ENCODE results near the gene FAM171A2. TPM values are rescaled to one million over a fixed set of nuclear protein-coding genes. Genes with fewer than 3 reads are reported as not detected.
A peak's percentile ranks its signal among the peaks of the same experiment; 100 is the strongest.

The FAM171A2 gene
- total RNA-seq, 1 experiment from 2014 or later: 27.5 TPM

- Histone ChIP-seq H2AFZ (ENCODE audit: low read length) (no peak overlapping the region), H3T11ph (ENCODE audit: low read length) (no peak overlapping the region), H2BK5ac (ENCODE audit: insufficient read length, low read length) (no peak overlapping the region), H3K4me2 (ENCODE audit: insufficient read depth, insufficient read length, low read length) (no peak overlapping the region), H3K23ac (ENCODE audit: insufficient read length, low read depth, low read length) (no peak overlapping the region), H4K8ac (replicated peaks; ENCODE audit: insufficient read length, low read depth, low read length) (no peak overlapping the region), H3K4ac (ENCODE audit: low read depth, low read length) (no peak overlapping the region), H3K23me2 (ENCODE audit: insufficient read length, low read depth, low read length, poor library complexity, severe bottlenecking) (peaks cover 13% of the 10 kb centered on the region), H2BK12ac (ENCODE audit: insufficient read length, low read depth, low read length) (no peak overlapping the region), H3K4me1 (ENCODE audit: insufficient read depth, low read length) (no peaks in the 10 kb centered on the region; the same call in 1 of the 2 replicates), H4K20me1 (ENCODE audit: control insufficient read depth, insufficient read depth, insufficient read length) (no peaks in the 10 kb centered on the region), H2BK120ac (ENCODE audit: low read depth, low read length, poor library complexity, severe bottlenecking) (no peak overlapping the region), H3K79me1 (ENCODE audit: insufficient read depth, low read depth, low read length, poor library complexity, severe bottlenecking) (no peaks in the 10 kb centered on the region), H3K9ac (ENCODE audit: extremely low read depth, insufficient read length, low read length) (no peak overlapping the region), H2BK15ac (ENCODE audit: low read depth, low read length) (no peak overlapping the region), H3K27ac (ENCODE audit: insufficient read length, low read depth, low read length) (no peak overlapping the region), H3K14ac (ENCODE audit: insufficient read depth, low read length) (no peak overlapping the region), H3K56ac (ENCODE audit: insufficient read length, low read depth, low read length) (no peak overlapping the region), H4K91ac (ENCODE audit: insufficient read length, low read depth, low read length) (no peak overlapping the region), H3K9me3 (ENCODE audit: control insufficient read depth, low read depth, low read length) (no peaks in the 10 kb centered on the region), H3K18ac (ENCODE audit: insufficient read length, low read depth, low read length) (peak overlapping the region; percentile 11), H2BK20ac (ENCODE audit: low read depth, low read length, poor library complexity, severe bottlenecking) (no peak overlapping the region), H3K79me2 (ENCODE audit: insufficient read depth, low read length) (no peaks in the 10 kb centered on the region), H3K27me3 (ENCODE audit: insufficient read depth, low read length) (peaks cover 14% of the 10 kb centered on the region; the same call in 1 of the 2 replicates), H4K5ac (ENCODE audit: insufficient read length, low read depth, low read length) (no peak overlapping the region), H2AK5ac (ENCODE audit: insufficient read length, low read length) (no peak overlapping the region)
- peaks cover 40% of the 10 kb centered on the region for H3K27me3 Mint-ChIP-seq (ENCODE audit: low read depth)
- H3K27ac Mint-ChIP-seq: no peak overlapping the region
- DNase-seq: no peak
- no CpG with 5 or more reads among the region's 9 CpGs for WGBS (ENCODE audit: extremely low coverage, insufficient read length, low lambda C conversion rate)
- peaks cover 0 to 4% (median 0%) of the 10 kb centered on the region in 3 experiments; a peak in 1 of 7 replicates for H3K36me3 Mint-ChIP-seq (ENCODE audit: insufficient read depth in 1 of 3, low read depth in 3 of 3)
- no peak overlapping the region; a peak in 1 of 5 replicates for H3K4me3 Mint-ChIP-seq
- peaks cover 11 to 22% of the 10 kb centered on the region in 2 experiments for H3K4me1 Mint-ChIP-seq
- TF ChIP-seq CTCF (conservative IDR thresholded peaks at IDR 0.05): no peak
- no peaks in the 10 kb centered on the region; a peak in 1 of 5 replicates for H3K9me3 Mint-ChIP-seq
These were observed 17.1 kb upstream of the FAM171A2 start for GRCh38 chr17:44380767-44381166.

Data from H9 (cell line).